ENCODE data around the gene TNFAIP8.

GRCh38 chr5:119336845-119337580, 18.8 kb upstream of the TNFAIP8 start:
- TF ChIP-seq POLR2A (IDR thresholded peaks at IDR 0.05) (no peak), CTCF (IDR thresholded peaks at IDR 0.05) (no peak)

Data from heart left ventricle (tissue), 13 donors.